ENCODE results near the gene LAD1.

DNA sequence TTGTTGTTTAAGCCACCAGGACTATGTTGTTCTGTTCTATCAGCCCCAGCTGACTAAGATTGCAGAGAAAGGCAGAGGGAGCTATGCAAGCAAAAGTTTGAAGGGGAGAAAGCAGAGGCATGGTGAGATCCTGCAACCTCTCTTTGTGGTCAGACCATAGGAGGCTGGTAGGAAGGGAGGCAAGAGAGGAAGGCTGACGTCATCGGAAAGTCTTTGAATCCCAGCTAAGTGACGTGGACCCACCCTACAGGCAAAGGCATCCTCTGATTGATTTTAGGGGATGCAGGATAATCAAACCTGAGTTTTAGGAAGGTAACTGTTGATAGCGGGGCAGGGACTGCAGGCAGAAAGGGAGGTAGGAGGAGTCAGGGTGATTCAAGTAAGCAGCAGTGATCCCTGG is 45.7 kb upstream of the LAD1 start:
- TF ChIP-seq, protein P1, sequence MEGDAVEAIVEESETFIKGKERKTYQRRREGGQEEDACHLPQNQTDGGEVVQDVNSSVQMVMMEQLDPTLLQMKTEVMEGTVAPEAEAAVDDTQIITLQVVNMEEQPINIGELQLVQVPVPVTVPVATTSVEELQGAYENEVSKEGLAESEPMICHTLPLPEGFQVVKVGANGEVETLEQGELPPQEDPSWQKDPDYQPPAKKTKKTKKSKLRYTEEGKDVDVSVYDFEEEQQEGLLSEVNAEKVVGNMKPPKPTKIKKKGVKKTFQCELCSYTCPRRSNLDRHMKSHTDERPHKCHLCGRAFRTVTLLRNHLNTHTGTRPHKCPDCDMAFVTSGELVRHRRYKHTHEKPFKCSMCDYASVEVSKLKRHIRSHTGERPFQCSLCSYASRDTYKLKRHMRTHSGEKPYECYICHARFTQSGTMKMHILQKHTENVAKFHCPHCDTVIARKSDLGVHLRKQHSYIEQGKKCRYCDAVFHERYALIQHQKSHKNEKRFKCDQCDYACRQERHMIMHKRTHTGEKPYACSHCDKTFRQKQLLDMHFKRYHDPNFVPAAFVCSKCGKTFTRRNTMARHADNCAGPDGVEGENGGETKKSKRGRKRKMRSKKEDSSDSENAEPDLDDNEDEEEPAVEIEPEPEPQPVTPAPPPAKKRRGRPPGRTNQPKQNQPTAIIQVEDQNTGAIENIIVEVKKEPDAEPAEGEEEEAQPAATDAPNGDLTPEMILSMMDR (IDR thresholded peaks at IDR 0.05 in 4 of 5, conservative IDR thresholded peaks at IDR 0.05 in 1 of 5), result no peak
- no peak for TF ChIP-seq POLR2A (IDR thresholded peaks at IDR 0.05)
